A549 (cell line): ENCODE data around the gene KCNK17. TPM values are rescaled to one million over a fixed set of nuclear protein-coding genes. Genes with fewer than 3 reads are reported as not detected.

Experiments
- ATAC-seq, 2 experiments: fragments of 200-7000 bp in 1 of 2; fragments of >200 bp in 1 of 2; cut with Nextera tagmentation in 1 of 2; cut with Tn5 transposase in 1 of 2; 3 replicates each; pipeline versions ENCODE4 v1.8.0 to v1.9.1; 2018 to 2020; ENCODE audit warnings: mild to moderate bottlenecking in 1 of 2, moderate library complexity in 1 of 2
- CTCF ChIA-PET: fragments of 300-600 bp; sonication (Branson Sonifier 250); formaldehyde crosslinking; extraction: SDS; loops from one replicate; lab custom pipeline; 2021; ENCODE audit warnings: antibody characterized with exemption, inconsistent platforms; lab: Yijun Ruan, JAX
- POLR2A ChIA-PET: fragments of 350-600 bp; formaldehyde crosslinking; extraction: SDS; loops from one replicate; lab custom pipeline; 2021; ENCODE audit warnings: antibody characterized with exemption, inconsistent platforms; lab: Yijun Ruan, JAX
- DNase-seq, 2 experiments: peaks; one replicate each; pipeline versions ENCODE4 v3.0.0 to v3.0.0-alpha.2; 2011 to 2016; ENCODE audit warnings: low read depth in 1 of 2, low spot score in 1 of 2
- FAIRE-seq: peaks from 2 replicates; lab custom pipeline; 2011; peaks lifted over from hg19 to GRCh38; lab: Jason Lieb, UNC
- H3K27ac ChIP-seq, 2 experiments: fragments of >200 bp; sonication (Bioruptor Twin); formaldehyde crosslinking; 3 replicates each; pipeline ENCODE4 v1.5.1; 2016 to 2017
- H3K4me1 ChIP-seq: fragments of >200 bp; sonication (Bioruptor Twin); formaldehyde crosslinking; 3 replicates; pipeline ENCODE4 v1.6.1; 2016
- H3K4me2 ChIP-seq: fragments of >200 bp; sonication (Bioruptor Twin); formaldehyde crosslinking; 3 replicates; pipeline ENCODE4 v1.6.1; 2016
- H3K4me3 ChIP-seq: fragments of >200 bp; sonication (Bioruptor Twin); formaldehyde crosslinking; 3 replicates; pipeline ENCODE4 v1.5.1; 2016
- H3K9me3 ChIP-seq: fragments of >200 bp; sonication (Bioruptor Twin); formaldehyde crosslinking; 3 replicates; pipeline ENCODE4 v1.6.1; 2016
- EHF ChIP-seq: fragments of 250-450 bp; sonication (Bioruptor Pico); IDR thresholded peaks from 2 replicates; pipeline ENCODE4 v1.5.0; 2020; ENCODE audit warnings: mild to moderate bottlenecking
- EP300 ChIP-seq, 2 experiments: fragments of >200 bp; sonication (Bioruptor Twin); formaldehyde crosslinking; IDR thresholded peaks; 2 replicates in 1 of 2; 3 replicates in 1 of 2; pipeline ENCODE4 v1.6.1; 2016 to 2017
- ESRRA ChIP-seq: fragments of 150-350 bp; IDR thresholded peaks from 2 replicates; pipeline ENCODE4 v1.6.1; 2014; ENCODE audit warnings: mild to moderate bottlenecking, low read length, borderline replicate concordance
- FOSB ChIP-seq: fragments of 250-450 bp; sonication (Bioruptor Pico); IDR thresholded peaks from 2 replicates; pipeline ENCODE4 v1.5.0; 2020; ENCODE audit warnings: mild to moderate bottlenecking, moderate library complexity
- FOXS1 ChIP-seq: fragments of 250-450 bp; sonication (Bioruptor Pico); IDR thresholded peaks from 2 replicates; pipeline ENCODE4 v1.5.0; 2020; ENCODE audit warnings: mild to moderate bottlenecking, moderate library complexity
- GATA3 ChIP-seq: IDR thresholded peaks from 2 replicates; pipeline ENCODE4 v1.6.1; 2012; ENCODE audit warnings: borderline replicate concordance
- HDAC2 ChIP-seq: fragments of 200-600 bp; sonication (generic); IDR thresholded peaks from 2 replicates; pipeline ENCODE4 v1.6.1; 2016
- HEYL ChIP-seq: fragments of 250-450 bp; sonication (Bioruptor Pico); IDR thresholded peaks from 2 replicates; pipeline ENCODE4 v1.8.0; 2021; ENCODE audit warnings: mild to moderate bottlenecking, moderate library complexity
- MAFK ChIP-seq: fragments of 450-650 bp; IDR thresholded peaks from 2 replicates; pipeline ENCODE4 v1.6.1; 2014; ENCODE audit not compliant: partially characterized antibody
- PHF8 ChIP-seq: fragments of 200-600 bp; sonication (generic); IDR thresholded peaks from 2 replicates; pipeline ENCODE4 v1.6.1; 2016; ENCODE audit warnings: low read depth, mild to moderate bottlenecking, antibody characterized with exemption, moderate library complexity, borderline replicate concordance
- RAD21 ChIP-seq, 2 experiments: fragments of >200 bp in 1 of 2; sonication (Bioruptor Twin) in 1 of 2; formaldehyde crosslinking in 1 of 2; IDR thresholded peaks in 1 of 2; conservative IDR thresholded peaks in 1 of 2; 2 replicates in 1 of 2; 3 replicates in 1 of 2; pipeline ENCODE4 v1.6.1; 2012 to 2018; ENCODE audit warnings: inconsistent platforms in 1 of 2
- RFX5 ChIP-seq: fragments of 450-650 bp; IDR thresholded peaks from 2 replicates; pipeline ENCODE4 v1.7.1; 2014; ENCODE audit warnings: antibody characterized with exemption, mild to moderate bottlenecking, moderate library complexity
- TFCP2L1 ChIP-seq: fragments of 250-450 bp; sonication (Bioruptor Pico); IDR thresholded peaks from 2 replicates; pipeline ENCODE4 v1.5.0; 2021; ENCODE audit warnings: mild to moderate bottlenecking
- WGBS: methylation state at CpG from one replicate; pipeline ENCODE4 v1.1.6; 2017; ENCODE audit errors: missing lambda C conversion rate; 5-methylcytosine and 5-hydroxymethylcytosine counted together
- polyA plus RNA-seq, 4 experiments: library from polyadenylated mRNA; depleted of rRNA in 3 of 4; stranded (reverse); fragments of >200 nt; fragmentation: RNase III in 1 of 4; extraction: RNeasy Plus Mini Kit Qiagen cat#74134 plus additional on column Dnase treatment in 1 of 4; gene quantifications; 2 replicates in 3 of 4; 3 replicates in 1 of 4; pipeline ENCODE4 v1.2.3, GENCODE V29; 2011 to 2017
- TF ChIP-seq, protein P1 (sequence below): fragments of >200 bp; sonication (Bioruptor Twin); formaldehyde crosslinking; IDR thresholded peaks from 3 replicates; pipeline ENCODE4 v1.6.1; 2016
- TF ChIP-seq, protein P2 (sequence below): fragments of 250-450 bp; sonication (Bioruptor Pico); IDR thresholded peaks from 2 replicates; pipeline ENCODE4 v1.5.0; 2021; ENCODE audit warnings: mild to moderate bottlenecking, moderate library complexity, borderline replicate concordance
- TF ChIP-seq, protein P3 (sequence below): fragments of >200 bp; sonication (Bioruptor Twin); formaldehyde crosslinking; IDR thresholded peaks from 3 replicates; pipeline ENCODE4 v1.5.1; 2016
- TF ChIP-seq, protein P4 (sequence below): IDR thresholded peaks from 2 replicates; pipeline ENCODE4 v1.6.1; 2012; ENCODE audit warnings: low read depth, borderline replicate concordance

KCNK17 gene
- polyA plus RNA-seq, 2 of the 4 experiments (the other 2 are of a cell fraction) = not detected

GRCh38 chr6:39335780-39336545 is 21.7 kb upstream of the KCNK17 start:
- ATAC-seq (peak in 1 of 2 experiments; percentile 45; a peak in 1 of 6 replicates), FAIRE-seq (no peak), DNase-seq (no peak)
- H3K4me2 ChIP-seq = no peak overlapping the region
- H3K4me1 ChIP-seq = no peaks in the 10 kb centered on the region
- TF ChIP-seq HDAC2 (no peak), MAFK (no peak), FOXS1 (CRISPR knock-in tag) (no peak), FOSB (CRISPR knock-in tag) (no peak), EHF (CRISPR knock-in tag) (no peak), HEYL (no peak), TFCP2L1 (CRISPR knock-in tag) (no peak), RAD21 (conservative IDR thresholded peaks at IDR 0.05 in 1 of 2, IDR thresholded peaks at IDR 0.05 in 1 of 2) (no peak), RFX5 (no peak), PHF8 (no peak), GATA3 (no peak), EP300 (IDR thresholded peaks at IDR 0.05) (no peak), ESRRA (no peak)
- TF ChIP-seq, protein P1, sequence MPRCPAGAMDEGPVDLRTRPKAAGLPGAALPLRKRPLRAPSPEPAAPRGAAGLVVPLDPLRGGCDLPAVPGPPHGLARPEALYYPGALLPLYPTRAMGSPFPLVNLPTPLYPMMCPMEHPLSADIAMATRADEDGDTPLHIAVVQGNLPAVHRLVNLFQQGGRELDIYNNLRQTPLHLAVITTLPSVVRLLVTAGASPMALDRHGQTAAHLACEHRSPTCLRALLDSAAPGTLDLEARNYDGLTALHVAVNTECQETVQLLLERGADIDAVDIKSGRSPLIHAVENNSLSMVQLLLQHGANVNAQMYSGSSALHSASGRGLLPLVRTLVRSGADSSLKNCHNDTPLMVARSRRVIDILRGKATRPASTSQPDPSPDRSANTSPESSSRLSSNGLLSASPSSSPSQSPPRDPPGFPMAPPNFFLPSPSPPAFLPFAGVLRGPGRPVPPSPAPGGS = no peak
- TF ChIP-seq, protein P2, sequence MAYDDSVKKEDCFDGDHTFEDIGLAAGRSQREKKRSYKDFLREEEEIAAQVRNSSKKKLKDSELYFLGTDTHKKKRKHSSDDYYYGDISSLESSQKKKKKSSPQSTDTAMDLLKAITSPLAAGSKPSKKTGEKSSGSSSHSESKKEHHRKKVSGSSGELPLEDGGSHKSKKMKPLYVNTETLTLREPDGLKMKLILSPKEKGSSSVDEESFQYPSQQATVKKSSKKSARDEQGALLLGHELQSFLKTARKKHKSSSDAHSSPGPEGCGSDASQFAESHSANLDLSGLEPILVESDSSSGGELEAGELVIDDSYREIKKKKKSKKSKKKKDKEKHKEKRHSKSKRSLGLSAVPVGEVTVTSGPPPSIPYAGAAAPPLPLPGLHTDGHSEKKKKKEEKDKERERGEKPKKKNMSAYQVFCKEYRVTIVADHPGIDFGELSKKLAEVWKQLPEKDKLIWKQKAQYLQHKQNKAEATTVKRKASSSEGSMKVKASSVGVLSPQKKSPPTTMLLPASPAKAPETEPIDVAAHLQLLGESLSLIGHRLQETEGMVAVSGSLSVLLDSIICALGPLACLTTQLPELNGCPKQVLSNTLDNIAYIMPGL (CRISPR knock-in tag) = no peak
- TF ChIP-seq, protein P3, sequence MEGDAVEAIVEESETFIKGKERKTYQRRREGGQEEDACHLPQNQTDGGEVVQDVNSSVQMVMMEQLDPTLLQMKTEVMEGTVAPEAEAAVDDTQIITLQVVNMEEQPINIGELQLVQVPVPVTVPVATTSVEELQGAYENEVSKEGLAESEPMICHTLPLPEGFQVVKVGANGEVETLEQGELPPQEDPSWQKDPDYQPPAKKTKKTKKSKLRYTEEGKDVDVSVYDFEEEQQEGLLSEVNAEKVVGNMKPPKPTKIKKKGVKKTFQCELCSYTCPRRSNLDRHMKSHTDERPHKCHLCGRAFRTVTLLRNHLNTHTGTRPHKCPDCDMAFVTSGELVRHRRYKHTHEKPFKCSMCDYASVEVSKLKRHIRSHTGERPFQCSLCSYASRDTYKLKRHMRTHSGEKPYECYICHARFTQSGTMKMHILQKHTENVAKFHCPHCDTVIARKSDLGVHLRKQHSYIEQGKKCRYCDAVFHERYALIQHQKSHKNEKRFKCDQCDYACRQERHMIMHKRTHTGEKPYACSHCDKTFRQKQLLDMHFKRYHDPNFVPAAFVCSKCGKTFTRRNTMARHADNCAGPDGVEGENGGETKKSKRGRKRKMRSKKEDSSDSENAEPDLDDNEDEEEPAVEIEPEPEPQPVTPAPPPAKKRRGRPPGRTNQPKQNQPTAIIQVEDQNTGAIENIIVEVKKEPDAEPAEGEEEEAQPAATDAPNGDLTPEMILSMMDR = no peak
- TF ChIP-seq, protein P4, sequence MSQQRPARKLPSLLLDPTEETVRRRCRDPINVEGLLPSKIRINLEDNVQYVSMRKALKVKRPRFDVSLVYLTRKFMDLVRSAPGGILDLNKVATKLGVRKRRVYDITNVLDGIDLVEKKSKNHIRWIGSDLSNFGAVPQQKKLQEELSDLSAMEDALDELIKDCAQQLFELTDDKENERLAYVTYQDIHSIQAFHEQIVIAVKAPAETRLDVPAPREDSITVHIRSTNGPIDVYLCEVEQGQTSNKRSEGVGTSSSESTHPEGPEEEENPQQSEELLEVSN = no peak
- no peak overlapping the region for H3K27ac ChIP-seq
- POLR2A ChIA-PET = no interaction called here
- CTCF ChIA-PET = interaction anchor here (1.3 kb wide), 1 partner anchor 11 kb away, joined by 4 read pairs; no protein-coding TSS in a partner anchor
- no peak overlapping the region for H3K4me3 ChIP-seq
- 10% methylated on average over 4 of the region's 5 CpGs for WGBS
- no peaks in the 10 kb centered on the region for H3K9me3 ChIP-seq

DNA sequence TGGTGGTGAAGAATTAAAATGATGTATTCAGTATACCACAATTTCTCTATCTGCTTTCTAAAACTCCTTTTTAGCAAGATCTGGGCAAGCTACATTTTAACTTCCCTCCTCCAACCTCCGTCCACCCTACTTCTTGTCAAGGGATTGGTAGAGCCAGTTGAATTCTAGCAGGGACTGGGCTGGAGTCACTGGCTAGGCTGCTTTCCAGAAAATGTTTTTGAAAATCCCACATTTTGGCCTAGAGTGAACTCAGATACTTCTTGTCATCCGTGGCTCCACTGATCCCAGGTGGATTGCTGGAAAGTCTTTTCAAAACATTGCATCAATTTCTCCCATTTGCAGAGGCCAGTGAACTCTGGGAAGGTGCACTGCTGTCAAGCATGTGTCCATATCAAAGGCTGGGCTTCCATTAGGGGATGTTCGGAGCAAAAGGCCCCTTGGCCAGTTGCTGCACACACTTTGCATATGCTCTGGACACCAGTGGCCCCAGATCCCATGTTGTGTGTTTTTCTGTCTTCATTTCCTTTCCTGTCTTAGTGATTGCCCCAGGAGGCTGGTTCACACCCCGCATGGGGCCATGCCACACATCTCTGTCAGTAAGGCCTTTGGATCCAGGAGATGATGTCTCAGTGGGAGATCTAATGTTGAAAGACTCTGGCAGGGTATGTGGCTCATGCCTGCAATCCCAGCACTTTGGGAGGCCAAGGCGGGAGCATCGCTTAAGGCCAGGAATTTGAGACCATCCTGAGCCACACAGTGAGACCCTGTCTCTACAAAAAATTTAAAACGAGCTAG is 19.6 kb upstream of the KCNK17 start:
- no peak overlapping the region for H3K4me2 ChIP-seq
- ATAC-seq (no peak), FAIRE-seq (no peak), DNase-seq (no peak)
- 21% methylated on average over 7 of the region's 7 CpGs for WGBS
- H3K27ac ChIP-seq = no peak overlapping the region
- H3K4me3 ChIP-seq = no peak overlapping the region
- no peaks in the 10 kb centered on the region for H3K9me3 ChIP-seq
- no peak for TF ChIP-seq FOXS1 (CRISPR knock-in tag)
- POLR2A ChIA-PET = no interaction called here
- CTCF ChIA-PET = no interaction called here
- H3K4me1 ChIP-seq = no peaks in the 10 kb centered on the region
